GM12878 (cell line): Measurements from ENCODE around the gene ZNF679. TPM values are rescaled to one million over a fixed set of nuclear protein-coding genes. Genes with fewer than 3 reads are reported as not detected.

Experiments used
- ATAC-seq: fragments of 200-7000 bp; cut with Tn5 transposase; 3 replicates; pipeline ENCODE4 v1.9.1; 2020; ENCODE audit warnings: mild to moderate bottlenecking, moderate library complexity
- BruUV-seq: library from RNA; stranded (reverse); fragments of 400-500 nt; replicated peaks from 2 replicates; lab custom pipeline; 2021; lab: Mats Ljungman, UMichigan
- CTCF ChIA-PET: fragments of 300-600 bp; sonication (Branson Sonifier 250); formaldehyde crosslinking; extraction: SDS; loops from one replicate; lab custom pipeline; 2021; ENCODE audit warnings: inconsistent platforms; lab: Yijun Ruan, JAX
- POLR2A ChIA-PET: fragments of 350-600 bp; formaldehyde crosslinking; extraction: SDS; loops from one replicate; lab custom pipeline; 2021; ENCODE audit warnings: inconsistent platforms; lab: Charles Lee
- RAD21 ChIA-PET: fragments of 300-600 bp; sonication (Branson Sonifier 250); formaldehyde crosslinking; loops from one replicate; lab custom pipeline; 2023; ENCODE audit warnings: antibody characterized with exemption; ENCODE audit not compliant: unreplicated experiment; lab: Charles Lee
- SMC1A ChIA-PET: fragments of 300-600 bp; sonication (Branson Sonifier 250); formaldehyde crosslinking; loops from one replicate; lab custom pipeline; 2023; ENCODE audit not compliant: unreplicated experiment, uncharacterized antibody; lab: Charles Lee
- DNase-seq: peaks from one replicate; pipeline ENCODE4 v3.0.0-alpha.2; 2011; ENCODE audit warnings: low read depth, low spot score
- FAIRE-seq: peaks from 3 replicates; lab custom pipeline; 2011; peaks lifted over from hg19 to GRCh38; lab: Jason Lieb, UNC
- H2AFZ ChIP-seq: 2 replicates; pipeline ENCODE4 v1.6.0; 2011; ENCODE audit warnings: low read depth, low read length, control low read depth; ENCODE audit not compliant: control insufficient read depth
- H3K27ac ChIP-seq: 2 replicates; pipeline ENCODE4 v1.5.1; 2011; ENCODE audit warnings: control low read depth; ENCODE audit not compliant: control insufficient read depth, insufficient read depth
- H3K27me3 ChIP-seq, 2 experiments: replicated peaks in 1 of 2; 2 replicates each; pipeline versions ENCODE4 v1.6.0 to v1.6.1; 2011; ENCODE audit warnings: low read length in 1 of 2; ENCODE audit not compliant: control insufficient read depth in 2 of 2, insufficient read depth in 2 of 2
- H3K36me3 ChIP-seq, 2 experiments: 2 replicates each; pipeline ENCODE4 v1.5.1; 2011; ENCODE audit warnings: low read length in 1 of 2; ENCODE audit not compliant: control insufficient read depth in 2 of 2, insufficient read depth in 2 of 2
- H3K4me1 ChIP-seq: 2 replicates; pipeline ENCODE4 v1.6.1; 2011; ENCODE audit warnings: mild to moderate bottlenecking, low read length, moderate library complexity, mixed read lengths; ENCODE audit not compliant: control insufficient read depth, insufficient read depth
- H3K4me2 ChIP-seq: 2 replicates; pipeline ENCODE4 v1.6.0; 2011; ENCODE audit warnings: control low read depth; ENCODE audit not compliant: control insufficient read depth, insufficient read depth
- H3K4me3 ChIP-seq: fragments of 200-600 bp; sonication (generic); 2 replicates; pipeline ENCODE4 v1.5.1; 2016
- H3K79me2 ChIP-seq: 2 replicates; pipeline ENCODE4 v1.6.0; 2011; ENCODE audit warnings: low read length; ENCODE audit not compliant: control insufficient read depth, insufficient read depth
- H3K9ac ChIP-seq: 2 replicates; pipeline ENCODE4 v1.8.0; 2011; ENCODE audit warnings: low read length, control low read depth, mixed read lengths; ENCODE audit not compliant: control insufficient read depth, insufficient read depth
- H3K9me3 ChIP-seq: replicated peaks from 3 replicates; pipeline ENCODE4 v1.5.1; 2011; ENCODE audit warnings: mild to moderate bottlenecking, low read length; ENCODE audit not compliant: control insufficient read depth, insufficient read depth
- H4K20me1 ChIP-seq: 2 replicates; pipeline ENCODE4 v1.6.0; 2011; ENCODE audit not compliant: control insufficient read depth, insufficient read depth
- BACH1 ChIP-seq: fragments of 450-650 bp; IDR thresholded peaks from 2 replicates; pipeline ENCODE4 v1.6.1; 2017; ENCODE audit warnings: mild to moderate bottlenecking, borderline replicate concordance
- BHLHE40 ChIP-seq, 2 experiments: fragments of 450-650 bp in 1 of 2; IDR thresholded peaks; 2 replicates each; pipeline ENCODE4 v1.6.1; 2011 to 2017; ENCODE audit warnings: low read depth in 2 of 2, borderline replicate concordance in 1 of 2, improper control_type of control experiment in 1 of 2, low read length in 1 of 2, mild to moderate bottlenecking in 1 of 2
- BMI1 ChIP-seq: fragments of 450-650 bp; IDR thresholded peaks from 2 replicates; pipeline ENCODE4 v1.6.1; 2016; ENCODE audit warnings: mild to moderate bottlenecking, moderate library complexity, borderline replicate concordance
- CHD4 ChIP-seq: fragments of 200-600 bp; sonication (generic); IDR thresholded peaks from 2 replicates; pipeline ENCODE4 v1.6.1; 2016; ENCODE audit warnings: mild to moderate bottlenecking
- ESRRA ChIP-seq: IDR thresholded peaks from 2 replicates; pipeline ENCODE4 v1.6.1; 2012; ENCODE audit warnings: mild to moderate bottlenecking, low read length, improper control_type of control experiment
- FOS ChIP-seq: IDR thresholded peaks from 3 replicates; pipeline ENCODE4 v1.6.1; 2011; ENCODE audit warnings: borderline replicate concordance; ENCODE audit not compliant: insufficient read length; ENCODE audit errors: extremely low read depth
- GATAD2B ChIP-seq: fragments of 450-650 bp; conservative IDR thresholded peaks from 2 replicates; pipeline ENCODE4 v1.6.1; 2017; ENCODE audit warnings: low read depth, mild to moderate bottlenecking, moderate library complexity
- HDGF ChIP-seq: fragments of 450-650 bp; IDR thresholded peaks from 2 replicates; pipeline ENCODE4 v1.6.1; 2016; ENCODE audit warnings: antibody characterized with exemption
- IKZF1 ChIP-seq: fragments of 450-650 bp; conservative IDR thresholded peaks from 2 replicates; pipeline ENCODE4 v1.6.1; 2017; ENCODE audit warnings: antibody characterized with exemption, mild to moderate bottlenecking
- LARP7 ChIP-seq: fragments of 450-650 bp; IDR thresholded peaks from 2 replicates; pipeline ENCODE4 v1.6.1; 2017; ENCODE audit warnings: mild to moderate bottlenecking
- MTA2 ChIP-seq: fragments of 450-650 bp; IDR thresholded peaks from 2 replicates; pipeline ENCODE4 v1.6.1; 2016; ENCODE audit warnings: low read depth, mild to moderate bottlenecking, moderate library complexity
- MXI1 ChIP-seq: fragments of 150-350 bp; IDR thresholded peaks from 2 replicates; pipeline ENCODE4 v1.6.1; 2011; ENCODE audit warnings: low read depth, mild to moderate bottlenecking, inconsistent platforms, low read length, improper control_type of control experiment
- NRF1 ChIP-seq: conservative IDR thresholded peaks from 2 replicates; pipeline ENCODE4 v1.6.1; 2011; ENCODE audit warnings: mild to moderate bottlenecking, low read depth, low read length, improper control_type of control experiment
- PKNOX1 ChIP-seq: fragments of 450-650 bp; IDR thresholded peaks from 2 replicates; pipeline ENCODE4 v1.6.1; 2016; ENCODE audit warnings: mild to moderate bottlenecking
- POLR2AphosphoS5 ChIP-seq: IDR thresholded peaks from 2 replicates; pipeline ENCODE4 v1.6.1; 2011; ENCODE audit warnings: mild to moderate bottlenecking, low read length, inconsistent platforms
- POU2F2 ChIP-seq: IDR thresholded peaks from 3 replicates; pipeline ENCODE4 v1.6.1; 2011; ENCODE audit warnings: low read depth, mild to moderate bottlenecking, low read length, borderline replicate concordance
- SIX5 ChIP-seq: IDR thresholded peaks from 2 replicates; pipeline ENCODE4 v1.6.1; 2011; ENCODE audit warnings: mild to moderate bottlenecking, low read depth, low read length, moderate library complexity; ENCODE audit not compliant: severe bottlenecking
- TBL1XR1 ChIP-seq: IDR thresholded peaks from 2 replicates; pipeline ENCODE4 v1.6.1; 2012; ENCODE audit warnings: low read depth, low read length, improper control_type of control experiment
- WRNIP1 ChIP-seq: IDR thresholded peaks from 2 replicates; pipeline ENCODE4 v1.6.1; 2011; ENCODE audit warnings: low read depth, low read length, improper control_type of control experiment, borderline replicate concordance
- ZNF207 ChIP-seq: fragments of 450-650 bp; IDR thresholded peaks from 2 replicates; pipeline ENCODE4 v1.6.1; 2014; ENCODE audit warnings: antibody characterized with exemption, mild to moderate bottlenecking, borderline replicate concordance
- ZSCAN29 ChIP-seq: fragments of 450-650 bp; IDR thresholded peaks from 2 replicates; pipeline ENCODE4 v1.6.1; 2017; ENCODE audit warnings: mild to moderate bottlenecking, moderate library complexity
- WGBS: methylation state at CpG from one replicate; pipeline ENCODE4 v1.1.6; 2016; ENCODE audit warnings: low lambda C conversion rate; ENCODE audit not compliant: insufficient replicate concordance, insufficient coverage; ENCODE audit errors: missing lambda C conversion rate; 5-methylcytosine and 5-hydroxymethylcytosine counted together
- in situ Hi-C: fragments of 300-500 bp; cut with MboI; formaldehyde crosslinking; loops from 9 replicates; pipeline ENCODE4 v1.14.3; 2018; ENCODE audit warnings: mixed read lengths
- intact Hi-C: fragments of 100-400 bp; cut with micrococcal nuclease; formaldehyde crosslinking; loops from one replicate; pipeline ENCODE4 v1.14.2; 2022; ENCODE audit not compliant: unreplicated experiment
- polyA plus RNA-seq, 11 experiments: library from polyadenylated mRNA; depleted of rRNA in 4 of 11; unstranded in 6 of 11; stranded (reverse) in 5 of 11; fragments of >200 nt; fragmentation: Nextera tagmentation in 4 of 11; fragmentation: Illumina TruSeq in 1 of 11; extraction: Ambion mirVana in 4 of 11; extraction: Trizol in 1 of 11; gene quantifications; 1 replicate in 1 of 11; 2 replicates in 10 of 11; pipeline versions ENCODE4 v1.2.1 to v1.2.3, GENCODE V29; 2011 to 2016; ENCODE audit warnings: inconsistent platforms in 2 of 11, missing spikeins in 2 of 11, low read depth in 1 of 11
- total RNA-seq, 4 experiments: library from RNA; depleted of rRNA in 3 of 4; stranded (reverse); fragments of >200 nt in 3 of 4; fragmentation: Illumina TruSeq in 1 of 4; extraction: Trizol in 1 of 4; gene quantifications; 2 replicates each; pipeline versions ENCODE4 v1.2.1 to v1.2.3, GENCODE V29; 2013 to 2021

Gene ZNF679
- total and polyA plus RNA-seq, 10 of the 15 experiments (the other 5 are each of a cell fraction or from before 2014, with no cell fraction given): not detected

GRCh38 chr7:64300641-64301405, 72.5 kb downstream of the ZNF679 start (continued):
- TF ChIP-seq FOS: no peak
- TF ChIP-seq TBL1XR1: no peak
- TF ChIP-seq ZNF207: no peak
- no peak for TF ChIP-seq GATAD2B
- no peak for TF ChIP-seq CHD4

GRCh38 chr7:64307254-64308015, 79.2 kb downstream of the ZNF679 start:
- in situ Hi-C loops: loop anchor here (10.0 kb wide), 2 partner anchors 357 to 487 kb away; partner anchors contain the start of genes ZNF107 and ZNF138
- Histone ChIP-seq H4K20me1 (no peaks in the 10 kb centered on the region), H3K9ac (peak overlapping the region; percentile 84), H3K36me3 (no peaks in the 10 kb centered on the region), H3K4me3 (peak overlapping the region; percentile 80), H3K4me1 (no peaks in the 10 kb centered on the region; the same call in 1 of the 2 replicates), H3K27me3 (no peaks in the 10 kb centered on the region), H3K79me2 (no peaks in the 10 kb centered on the region), H3K27ac (peak overlapping the region; percentile 82), H3K9me3 (no peaks in the 10 kb centered on the region; the same call in 2 of the 3 replicates), H3K4me2 (peak overlapping the region; percentile 86), H2AFZ (peak overlapping the region; percentile 95)
- RAD21 ChIA-PET: interaction anchor here (0.7 to 1.9 kb wide), 5 partner anchors 10 to 600 kb away, joined by 3 to 23 read pairs (median 6); partner anchors contain the start of genes ZNF138 and ZNF680
- ATAC-seq: peak; percentile 98
- BruUV-seq: TSS peak; percentile 93
- 4% methylated on average over 33 of the region's 33 CpGs for WGBS
- FAIRE-seq: peak; percentile 92
- POLR2A ChIA-PET: interaction anchor here (0.6 to 1.5 kb wide), 5 partner anchors 8 to 1899 kb away, joined by 3 to 11 read pairs (median 4); partner anchors contain the start of gene ZNF680
- intact Hi-C loops: loop anchor here (2.0 to 10.0 kb wide), 3 partner anchors 50 to 359 kb away; partner anchors contain the start of genes ZNF107 and ZNF680
- SMC1A ChIA-PET: interaction anchor here (0.8 to 2.8 kb wide), 5 partner anchors 10 to 359 kb away, joined by 3 to 19 read pairs (median 3); partner anchors contain the start of gene ZNF107
- CTCF ChIA-PET: interaction anchor here (1.5 to 1.9 kb wide), 4 partner anchors 8 to 13 kb away, joined by 4 to 8 read pairs (median 6); no protein-coding TSS in a partner anchor
- DNase-seq: peak; percentile 89
- TF ChIP-seq ESRRA: no peak
- TF ChIP-seq LARP7: 0 out of 2 replicates have a peak, but pooled peaks have one; percentile 45
- 0 out of 3 replicates have a peak, but pooled peaks have one; percentile 45 for TF ChIP-seq POU2F2
- TF ChIP-seq WRNIP1: no peak
- TF ChIP-seq PKNOX1: no peak
- TF ChIP-seq ZSCAN29: no peak
- TF ChIP-seq MXI1: peak; percentile 56; the same call in 1 of the 2 replicates
- TF ChIP-seq POLR2AphosphoS5: peak; percentile 57; the same call in 1 of the 2 replicates
- peak; percentile 52 to 79 for TF ChIP-seq BHLHE40 (IDR thresholded peaks at IDR 0.05; ENCODE audit: borderline replicate concordance in 1 of 2, low read depth in 2 of 2, low read length in 1 of 2)
- peak; percentile 4; the same call in 1 of the 2 replicates for TF ChIP-seq BACH1
- peak; percentile 73 for TF ChIP-seq SIX5
- TF ChIP-seq BMI1: no peak
- no peak for TF ChIP-seq CHD4
- peak; percentile 89 for TF ChIP-seq IKZF1
- TF ChIP-seq NRF1: peak; percentile 71
- TF ChIP-seq HDGF: peak; percentile 85
- no peak for TF ChIP-seq MTA2
